GM21786 (cell line): ENCODE results near the gene NTSR1.

ENCODE experiments used
- ATAC-seq: cut with Tn5 transposase; IDR thresholded peaks from one replicate; pipeline ENCODE4 v1.9.1; 2021; ENCODE audit not compliant: unreplicated experiment

The NTSR1 gene

GRCh38 chr20:62692801-62693523 is 15.7 kb upstream of the NTSR1 start:
- no peak for ATAC-seq

DNA sequence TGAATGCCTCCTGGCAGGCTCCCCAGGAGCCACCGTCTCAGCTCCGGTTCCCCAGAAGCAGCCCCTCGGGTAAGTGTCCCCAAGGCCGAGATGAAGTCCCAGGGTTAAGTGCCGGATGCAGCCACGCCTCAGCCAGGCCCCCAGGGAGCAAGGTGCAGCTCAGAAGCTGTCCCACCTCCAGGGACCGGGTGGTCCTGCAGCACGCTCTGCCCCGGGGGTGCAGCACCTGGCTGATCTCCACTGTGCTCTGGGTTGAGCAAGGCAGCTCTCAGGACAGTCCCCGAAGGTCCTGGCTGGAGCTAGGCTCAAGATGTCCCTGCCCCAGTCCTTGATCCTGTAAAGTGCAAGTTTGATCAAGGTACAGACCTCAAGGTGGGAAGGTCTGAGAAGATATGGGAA is 15.1 kb upstream of the NTSR1 start:
- ATAC-seq: no peak

DNA sequence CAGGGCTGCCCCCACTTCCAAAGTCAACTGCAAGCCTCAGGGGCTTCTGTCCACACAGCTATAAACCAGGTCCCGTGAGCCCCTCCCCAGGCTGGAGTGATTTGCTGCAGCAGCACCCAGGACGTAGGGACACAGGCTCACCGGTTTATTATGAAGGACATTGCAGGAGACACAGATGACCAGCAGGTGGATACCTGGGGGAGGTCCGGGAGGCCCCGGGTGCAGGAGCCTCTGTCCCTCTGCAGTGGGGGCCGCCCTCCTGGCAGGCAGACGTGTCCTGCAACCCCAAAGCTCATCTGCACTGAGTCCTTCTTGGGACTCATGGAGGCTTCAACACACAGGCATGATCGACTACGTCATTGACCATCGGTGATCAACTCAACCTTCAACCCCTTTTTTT is 14.5 kb upstream of the NTSR1 start:
- no peak for ATAC-seq

GRCh38 chr20:62694868-62695267 is 13.8 kb upstream of the NTSR1 start:
- ATAC-seq: no peak

DNA sequence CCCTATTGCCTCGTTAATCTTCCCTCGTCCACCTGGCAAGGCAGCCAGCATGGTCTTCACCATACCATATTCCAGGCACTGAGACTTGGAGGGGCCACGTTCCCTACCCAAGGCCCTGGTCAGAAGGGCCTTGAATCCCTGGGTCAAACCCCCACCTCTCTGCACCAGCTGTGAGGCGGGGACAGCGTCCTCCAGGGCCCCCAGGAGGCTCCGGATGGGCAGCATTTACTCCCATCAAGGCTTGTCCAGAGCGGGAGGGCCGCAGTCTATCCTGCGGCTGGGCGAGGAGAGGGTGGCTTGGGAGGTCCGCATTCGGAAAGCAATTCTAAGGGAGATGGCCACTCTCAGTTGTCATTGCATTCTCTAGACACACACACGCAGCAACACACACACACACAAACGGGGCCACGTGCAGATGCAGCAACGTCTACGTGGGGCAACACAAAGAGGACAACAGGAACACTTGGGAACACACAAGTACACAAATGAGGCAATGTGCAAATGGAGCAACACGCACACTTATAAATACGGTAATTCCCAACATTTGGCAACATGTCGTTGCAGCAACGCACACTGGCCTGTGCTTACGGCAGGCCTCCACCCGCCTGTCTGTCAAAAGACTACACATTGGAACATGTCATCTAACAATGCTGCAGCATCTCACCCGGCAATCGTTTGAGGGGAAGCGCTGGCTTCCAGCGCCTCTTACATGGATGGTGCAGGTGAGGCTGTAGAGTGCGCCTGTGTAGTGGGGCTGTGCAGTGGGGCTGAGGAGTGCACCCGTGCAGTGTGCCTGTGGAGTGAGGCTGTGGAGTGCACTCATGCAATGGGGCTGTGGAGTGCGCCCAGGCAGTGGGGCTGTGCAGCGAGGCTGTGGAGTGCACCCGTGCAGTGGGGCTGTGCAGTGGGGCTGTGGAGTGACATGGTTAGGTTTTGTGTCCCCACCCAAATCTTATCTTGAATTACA is 12.9 kb upstream of the NTSR1 start:
- ATAC-seq: no peak

DNA sequence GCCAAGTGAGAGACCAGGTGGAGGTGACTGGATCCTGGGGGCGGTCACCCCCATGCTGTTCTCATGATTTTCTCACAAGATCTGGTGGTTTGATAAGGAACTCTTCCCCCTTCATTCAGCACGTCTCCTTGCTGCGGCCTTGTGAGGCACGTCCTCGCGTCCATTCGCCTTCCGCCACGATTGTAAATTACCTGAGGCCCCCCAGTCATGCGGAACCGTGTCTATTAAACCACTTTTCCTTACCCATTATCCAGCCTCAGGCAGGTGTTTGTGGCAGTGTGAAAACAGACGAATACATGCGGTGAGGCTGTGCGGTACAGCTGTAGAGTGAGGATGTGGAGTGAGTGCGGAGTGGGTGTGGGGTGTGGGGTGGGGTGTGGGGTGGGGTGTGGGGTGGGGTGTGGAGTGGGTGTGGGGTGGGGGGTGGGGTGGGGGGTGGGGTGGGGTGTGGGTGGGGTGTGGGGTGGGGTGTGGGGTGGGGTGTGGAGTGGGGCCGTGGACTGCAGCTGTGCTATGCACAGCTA is 12.1 kb upstream of the NTSR1 start:
- ATAC-seq: no peak

- ATAC-seq: no peak
Measured at GRCh38 chr20:62696989-62697388, 11.6 kb upstream of the NTSR1 start.

- ATAC-seq: no peak
Measured at GRCh38 chr20:62697468-62697912, 11.1 kb upstream of the NTSR1 start.

- ATAC-seq: no peak
Measured at GRCh38 chr20:62698231-62698630, 10.4 kb upstream of the NTSR1 start.

GRCh38 chr20:62699296-62699695 is 9.3 kb upstream of the NTSR1 start:
- no peak for ATAC-seq

DNA sequence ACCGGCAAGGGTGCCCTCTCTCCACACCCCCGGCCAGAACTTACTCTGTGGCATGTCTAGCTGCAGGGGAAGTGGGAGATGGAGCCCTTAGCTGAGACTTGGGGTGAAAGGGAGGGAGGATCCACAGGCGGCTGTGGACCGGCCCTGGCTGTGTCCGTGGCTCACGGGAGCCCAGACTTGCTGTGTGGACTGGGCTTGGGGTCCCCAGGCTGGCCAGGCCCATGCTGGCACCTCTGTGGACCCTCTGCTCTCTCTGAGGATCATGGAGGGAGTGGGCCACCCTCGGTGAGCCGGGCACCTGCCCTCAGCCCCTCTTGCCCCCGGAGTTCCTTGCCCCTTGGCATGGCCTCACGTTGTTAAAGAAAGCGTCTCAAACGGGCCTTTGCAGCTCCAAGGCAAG is 8.9 kb upstream of the NTSR1 start:
- no peak for ATAC-seq

GRCh38 chr20:62700261-62700930 is 8.2 kb upstream of the NTSR1 start:
- ATAC-seq: no peak

DNA sequence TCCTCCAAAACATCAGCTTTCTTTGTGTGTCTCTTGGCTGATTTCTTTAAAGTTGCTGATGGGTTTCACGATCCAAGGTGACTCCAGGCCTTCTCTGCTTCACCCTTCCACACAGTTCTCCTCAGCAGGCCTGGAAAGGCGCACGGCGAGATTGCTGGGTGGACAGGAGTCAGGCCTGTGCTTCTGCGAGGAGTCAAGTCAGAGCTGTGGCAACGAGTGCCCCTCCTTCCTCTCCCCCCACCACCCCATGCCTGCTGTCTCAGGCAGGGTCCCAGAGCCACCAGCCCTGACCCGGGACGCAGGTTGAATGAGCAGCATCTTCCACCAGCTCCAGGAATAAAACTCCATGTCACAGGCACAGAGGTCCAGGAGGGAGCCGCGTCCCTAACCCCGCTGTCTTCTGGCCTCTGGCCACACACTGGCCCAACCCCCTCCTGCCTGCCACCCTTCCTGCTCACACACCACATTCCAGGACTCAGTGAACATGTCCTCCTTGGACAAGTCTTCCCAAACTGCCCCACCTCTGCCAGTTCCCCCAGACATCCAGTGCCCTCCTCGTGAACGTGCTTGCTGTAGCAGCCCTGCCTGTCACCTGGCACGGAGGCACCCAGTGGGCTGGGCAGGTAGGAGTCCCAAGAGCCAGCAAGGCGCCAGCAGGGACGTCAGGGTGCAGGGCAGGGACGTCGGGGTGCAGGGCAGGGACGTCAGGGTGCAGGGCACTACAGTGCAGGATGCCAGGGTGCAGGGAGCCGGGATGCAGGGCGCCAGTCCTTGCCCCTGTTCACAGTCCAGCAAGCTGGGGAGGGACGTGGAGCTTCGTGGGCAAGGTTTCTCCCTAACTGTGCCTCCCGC is 7.2 kb upstream of the NTSR1 start:
- ATAC-seq: no peak

- ATAC-seq: no peak
Measured at GRCh38 chr20:62702013-62702300, 6.7 kb upstream of the NTSR1 start.

- ATAC-seq: no peak
Measured at GRCh38 chr20:62702895-62703852, 5.5 kb upstream of the NTSR1 start.

DNA sequence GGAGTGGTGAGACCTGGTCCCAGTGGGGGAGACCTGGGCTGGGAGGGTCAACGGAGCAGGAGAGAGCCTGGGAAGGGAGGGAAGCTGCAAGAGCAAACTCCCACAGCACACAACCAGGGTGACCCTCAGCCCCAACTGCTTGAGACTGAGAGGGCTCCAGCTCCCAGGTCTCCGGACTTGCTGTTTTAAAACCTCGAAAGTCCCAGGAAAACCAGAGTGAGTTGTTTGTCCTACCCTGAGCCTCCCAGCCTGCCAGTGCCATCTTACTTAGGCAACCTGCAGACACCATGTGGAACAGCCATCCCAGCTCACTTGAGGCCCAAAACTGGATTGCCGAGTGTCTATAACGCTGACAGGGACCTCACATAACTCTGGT is 4.8 kb upstream of the NTSR1 start:
- no peak for ATAC-seq

DNA sequence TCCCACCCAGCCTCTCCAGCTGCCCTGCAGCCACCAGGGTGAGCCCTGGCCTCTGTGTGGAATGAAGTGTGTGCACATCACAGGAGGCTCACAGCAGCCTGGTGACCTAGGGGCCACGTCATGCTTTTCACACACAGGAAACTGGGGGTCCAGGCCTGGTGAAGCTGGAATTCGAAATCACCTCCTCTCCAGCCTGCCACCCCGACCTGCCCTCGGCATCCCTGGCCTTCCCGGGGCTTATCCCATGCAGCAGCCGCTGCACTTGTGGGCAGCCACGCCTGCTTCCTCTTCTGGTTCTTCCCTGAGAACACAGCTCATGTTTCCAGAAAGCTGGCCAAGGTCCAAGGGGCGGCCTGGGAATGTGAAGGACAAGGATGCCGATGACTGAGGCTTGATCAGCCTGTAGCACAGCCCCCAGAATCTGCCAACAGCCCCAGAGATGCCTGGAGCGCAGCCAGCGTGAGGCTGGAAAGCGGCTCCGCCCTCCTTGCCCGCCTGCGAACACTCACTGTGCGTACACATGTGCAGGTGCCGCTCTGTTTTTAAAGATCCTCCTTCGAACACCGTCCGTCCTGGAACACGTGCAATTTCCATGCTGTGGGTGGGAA is 4.2 kb upstream of the NTSR1 start:
- no peak for ATAC-seq

- no peak for ATAC-seq
Measured at GRCh38 chr20:62705627-62706026, 3.0 kb upstream of the NTSR1 start.

GRCh38 chr20:62706344-62706743 is 2.3 kb upstream of the NTSR1 start:
- no peak for ATAC-seq
